HEK293T (cell line): ENCODE data around the gene TTBK1.

Source experiments
- CTCF ChIA-PET: fragments of 350-600 bp; formaldehyde crosslinking; extraction: SDS; loops from one replicate; lab custom pipeline; 2021; ENCODE audit warnings: antibody characterized with exemption, inconsistent platforms; lab: Yijun Ruan, JAX
- POLR2A ChIA-PET: fragments of 350-600 bp; formaldehyde crosslinking; extraction: SDS; loops from one replicate; lab custom pipeline; 2020; ENCODE audit warnings: antibody characterized with exemption, inconsistent platforms; lab: Yijun Ruan, JAX
- DNase-seq: peaks from one replicate; pipeline ENCODE4 v3.0.0; 2012; ENCODE audit warnings: mixed read lengths; ENCODE audit errors: extremely low spot score
- ARNT ChIP-seq: fragments of 450-650 bp; IDR thresholded peaks from 2 replicates; pipeline ENCODE4 v1.6.1; 2017; ENCODE audit warnings: mild to moderate bottlenecking
- BHLHE40 ChIP-seq: fragments of 450-650 bp; IDR thresholded peaks from 2 replicates; pipeline ENCODE4 v1.6.1; 2016; ENCODE audit warnings: mild to moderate bottlenecking, moderate library complexity, borderline replicate concordance
- CTBP1 ChIP-seq: fragments of 450-650 bp; IDR thresholded peaks from 2 replicates; pipeline ENCODE4 v1.6.1; 2016; ENCODE audit warnings: borderline replicate concordance
- ELF4 ChIP-seq: fragments of 450-650 bp; IDR thresholded peaks from 2 replicates; pipeline ENCODE4 v1.6.1; 2017; ENCODE audit warnings: antibody characterized with exemption
- FOXA1 ChIP-seq: fragments of 450-650 bp; IDR thresholded peaks from 2 replicates; pipeline ENCODE4 v1.6.1; 2016; ENCODE audit warnings: mild to moderate bottlenecking
- FOXK2 ChIP-seq: fragments of 450-650 bp; IDR thresholded peaks from 2 replicates; pipeline ENCODE4 v1.6.1; 2016; ENCODE audit warnings: mild to moderate bottlenecking
- FOXM1 ChIP-seq: fragments of 450-650 bp; IDR thresholded peaks from 2 replicates; pipeline ENCODE4 v1.6.1; 2017; ENCODE audit warnings: mild to moderate bottlenecking, borderline replicate concordance
- HDGF ChIP-seq: fragments of 450-650 bp; IDR thresholded peaks from 2 replicates; pipeline ENCODE4 v1.6.1; 2017; ENCODE audit warnings: antibody characterized with exemption, borderline replicate concordance
- L3MBTL2 ChIP-seq: fragments of 450-650 bp; conservative IDR thresholded peaks from 2 replicates; pipeline ENCODE4 v1.6.1; 2016; ENCODE audit warnings: mild to moderate bottlenecking
- LEF1 ChIP-seq: fragments of 450-650 bp; IDR thresholded peaks from 2 replicates; pipeline ENCODE4 v1.6.1; 2017; ENCODE audit warnings: mild to moderate bottlenecking, borderline replicate concordance
- NFRKB ChIP-seq: fragments of 450-650 bp; IDR thresholded peaks from 2 replicates; pipeline ENCODE4 v1.6.1; 2016; ENCODE audit warnings: mild to moderate bottlenecking, moderate library complexity
- SP1 ChIP-seq: fragments of 450-650 bp; IDR thresholded peaks from 2 replicates; pipeline ENCODE4 v1.6.1; 2017
- SUZ12 ChIP-seq: fragments of 450-650 bp; IDR thresholded peaks from 2 replicates; pipeline ENCODE4 v1.6.1; 2016; ENCODE audit warnings: mild to moderate bottlenecking
- TARDBP ChIP-seq: fragments of 450-650 bp; IDR thresholded peaks from 2 replicates; pipeline ENCODE4 v1.6.1; 2016
- ZNF384 ChIP-seq: fragments of 450-650 bp; IDR thresholded peaks from 2 replicates; pipeline ENCODE4 v1.6.1; 2016
- TF ChIP-seq, protein P1 (sequence below): fragments of 450-650 bp; IDR thresholded peaks from 2 replicates; pipeline ENCODE4 v1.6.1; 2016

Gene TTBK1

GRCh38 chr6:43203029-43203717, 40.1 kb upstream of the TTBK1 start:
- no peak for DNase-seq
- TF ChIP-seq ZNF384 (no peak), CTBP1 (no peak), SUZ12 (no peak), SP1 (no peak), FOXK2 (no peak), NFRKB (no peak), HDGF (no peak), BHLHE40 (no peak), TARDBP (no peak), L3MBTL2 (no peak)
- TF ChIP-seq, protein P1, sequence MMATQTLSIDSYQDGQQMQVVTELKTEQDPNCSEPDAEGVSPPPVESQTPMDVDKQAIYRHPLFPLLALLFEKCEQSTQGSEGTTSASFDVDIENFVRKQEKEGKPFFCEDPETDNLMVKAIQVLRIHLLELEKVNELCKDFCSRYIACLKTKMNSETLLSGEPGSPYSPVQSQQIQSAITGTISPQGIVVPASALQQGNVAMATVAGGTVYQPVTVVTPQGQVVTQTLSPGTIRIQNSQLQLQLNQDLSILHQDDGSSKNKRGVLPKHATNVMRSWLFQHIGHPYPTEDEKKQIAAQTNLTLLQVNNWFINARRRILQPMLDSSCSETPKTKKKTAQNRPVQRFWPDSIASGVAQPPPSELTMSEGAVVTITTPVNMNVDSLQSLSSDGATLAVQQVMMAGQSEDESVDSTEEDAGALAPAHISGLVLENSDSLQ = no peak
- ChIA-PET POLR2A (interaction anchor here (0.5 to 1.1 kb wide), 2 partner anchors 35 to 49 kb away, joined by 3 read pairs; no protein-coding TSS in a partner anchor), CTCF (interaction anchor here (0.6 kb wide), 1 partner anchor 274 kb away, joined by 3 read pairs; the partner anchor contains the start of gene CNPY3)

DNA sequence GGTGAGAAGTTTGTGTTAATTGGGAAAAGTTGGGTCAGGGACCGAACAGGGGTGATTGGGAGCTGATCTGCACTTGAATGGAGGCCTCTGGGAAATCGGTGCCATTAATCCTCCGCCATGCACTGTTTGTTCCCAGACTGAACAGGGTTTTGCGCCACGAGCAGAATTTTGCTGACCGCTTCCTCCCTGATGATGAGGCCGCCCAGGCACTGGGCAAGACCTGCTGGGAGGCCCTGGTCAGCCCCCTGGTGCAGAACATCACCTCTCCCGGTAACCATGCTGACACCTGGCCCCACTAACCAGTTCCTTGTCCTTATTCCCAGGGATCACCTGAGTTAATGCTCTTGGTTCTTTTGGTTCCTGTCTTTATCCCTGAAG, 39.6 kb upstream of the TTBK1 start:
- DNase-seq = no peak
- CTCF ChIA-PET = interaction anchor here (0.6 kb wide), 1 partner anchor 274 kb away, joined by 3 read pairs; the partner anchor contains the start of gene CNPY3
- no peak for TF ChIP-seq FOXK2
- no peak for TF ChIP-seq L3MBTL2
- no peak for TF ChIP-seq HDGF
- no peak for TF ChIP-seq FOXA1
- no peak for TF ChIP-seq SUZ12
- no peak for TF ChIP-seq ELF4
- POLR2A ChIA-PET = no interaction called here

DNA sequence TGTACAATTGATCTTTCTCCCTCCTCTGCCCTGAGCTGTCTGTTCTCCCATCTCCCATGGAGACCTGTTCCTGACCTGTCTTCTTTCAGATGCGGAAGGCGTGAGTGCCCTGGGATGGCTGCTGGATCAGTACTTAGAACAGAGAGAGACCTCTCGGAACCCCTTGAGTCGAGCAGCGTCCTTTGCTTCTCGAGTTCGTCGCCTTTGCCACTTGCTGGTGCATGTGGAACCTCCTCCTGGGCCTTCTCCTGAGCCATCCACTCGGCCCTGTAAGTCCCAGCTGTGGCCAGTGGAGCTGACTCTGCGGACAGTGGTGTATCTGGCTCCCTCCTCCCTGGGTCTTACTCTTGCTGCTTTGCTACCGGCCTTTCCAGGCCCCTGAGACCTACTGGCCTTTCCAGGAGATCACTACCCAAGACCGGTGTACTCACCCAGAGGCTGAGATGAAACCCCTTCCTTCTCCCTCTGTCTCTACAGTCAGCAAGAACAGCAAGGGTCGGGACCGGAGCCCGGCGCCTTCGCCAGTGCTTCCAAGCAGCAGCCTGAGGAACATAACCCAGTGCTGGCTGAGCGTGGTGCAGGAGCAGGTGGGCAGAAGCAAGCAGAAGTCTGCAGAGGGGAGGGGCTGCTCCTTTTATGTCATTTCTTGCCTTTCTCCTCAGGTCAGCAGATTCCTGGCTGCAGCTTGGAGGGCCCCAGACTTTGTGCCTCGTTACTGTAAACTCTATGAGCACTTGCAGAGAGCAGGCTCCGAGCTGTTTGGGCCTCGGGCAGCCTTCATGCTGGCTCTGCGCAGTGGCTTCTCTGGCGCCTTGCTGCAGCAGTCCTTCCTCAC, 38.8 kb upstream of the TTBK1 start:
- ChIA-PET POLR2A (no interaction called here), CTCF (interaction anchor here (0.6 kb wide), 2 partner anchors 34 to 275 kb away, joined by 3 to 5 read pairs; partner anchors contain the start of gene CNPY3)
- TF ChIP-seq NFRKB (no peak), FOXM1 (no peak), FOXK2 (no peak), HDGF (no peak), LEF1 (no peak)
- no peak for DNase-seq

GRCh38 chr6:43205849-43206248, 37.4 kb upstream of the TTBK1 start:
- ChIA-PET POLR2A (interaction anchor here (0.8 kb wide), 1 partner anchor 24 kb away, joined by 5 read pairs; the partner anchor contains the start of gene CUL9), CTCF (no interaction called here)
- no peak for TF ChIP-seq FOXA1
- TF ChIP-seq LEF1 = no peak
- no peak for TF ChIP-seq SP1
- TF ChIP-seq SUZ12 = no peak
- TF ChIP-seq, protein P1 = no peak
- TF ChIP-seq NFRKB = no peak
- DNase-seq = no peak

- no peak for DNase-seq
- TF ChIP-seq LEF1 (no peak), SUZ12 (no peak), L3MBTL2 (no peak), CTBP1 (no peak), ZNF384 (no peak), NFRKB (no peak), FOXM1 (no peak), FOXA1 (no peak), BHLHE40 (no peak), ARNT (no peak), HDGF (no peak), FOXK2 (no peak), SP1 (no peak), ELF4 (no peak), TARDBP (no peak)
- TF ChIP-seq, protein P1 = no peak
- ChIA-PET POLR2A (no interaction called here), CTCF (no interaction called here)
Observed at GRCh38 chr6:43207286-43207685, 36.0 kb upstream of the TTBK1 start.

DNA sequence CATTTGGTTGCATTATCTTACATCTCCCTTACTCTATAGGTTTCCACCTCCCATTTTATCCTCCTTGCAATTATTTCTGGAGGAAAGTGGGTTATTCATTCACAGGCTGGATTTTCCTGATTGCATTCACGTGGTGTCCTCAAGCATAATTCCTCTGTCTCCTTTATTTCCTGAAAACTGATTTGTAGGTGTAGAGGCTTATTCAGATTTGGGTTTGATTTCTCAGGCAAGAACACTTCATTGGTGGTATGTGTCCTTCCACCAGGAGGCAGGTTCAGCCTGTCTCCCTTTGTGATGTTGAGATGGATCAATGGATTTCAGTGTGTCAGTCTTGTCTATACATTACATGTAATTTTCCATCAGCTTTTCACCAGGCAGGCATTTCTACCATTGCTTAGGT, 31.3 kb upstream of the TTBK1 start:
- no peak for DNase-seq
- CTCF ChIA-PET = no interaction called here
- POLR2A ChIA-PET = no interaction called here
- TF ChIP-seq L3MBTL2 (no peak), ARNT (no peak), ZNF384 (no peak), HDGF (no peak), BHLHE40 (no peak), SP1 (no peak), FOXA1 (no peak), TARDBP (no peak), ELF4 (no peak), CTBP1 (no peak), SUZ12 (no peak), FOXK2 (no peak), NFRKB (no peak), FOXM1 (no peak), LEF1 (no peak)
- TF ChIP-seq, protein P1 = no peak
